H1 (cell line): ENCODE results near the gene MARK1. TPM values are rescaled to one million over a fixed set of nuclear protein-coding genes. Genes with fewer than 3 reads are reported as not detected.

Experiments used
- CTCF ChIA-PET: fragments of 300-600 bp; sonication (Branson Sonifier 250); formaldehyde crosslinking; loops from one replicate; lab custom pipeline; 2021; ENCODE audit not compliant: partially characterized antibody; lab: Charles Lee
- POLR2A ChIA-PET: fragments of 300-600 bp; sonication (Branson Sonifier 250); formaldehyde crosslinking; loops from one replicate; lab custom pipeline; 2021; ENCODE audit warnings: inconsistent platforms; ENCODE audit not compliant: partially characterized antibody; lab: Charles Lee
- DNase-seq, 2 experiments: peaks; one replicate each; pipeline versions ENCODE4 v3.0.0 to v3.0.0-alpha.2; 2010 to 2022; ENCODE audit warnings: low spot score in 2 of 2, low read depth in 1 of 2, mixed read lengths in 1 of 2
- FAIRE-seq: peaks from 2 replicates; lab custom pipeline; 2011; peaks lifted over from hg19 to GRCh38; lab: Jason Lieb, UNC
- H2AFZ ChIP-seq: 2 replicates; pipeline ENCODE4 v1.8.1; 2012; ENCODE audit warnings: low read length, inconsistent platforms
- H2AK5ac ChIP-seq: 2 replicates; pipeline ENCODE4 v1.6.1; 2013; ENCODE audit warnings: low read depth, low read length
- H2BK120ac ChIP-seq: replicated peaks from 2 replicates; pipeline ENCODE3; 2013; ENCODE audit warnings: low read depth, low read length, inconsistent platforms
- H2BK12ac ChIP-seq: 2 replicates; pipeline ENCODE4 v1.6.1; 2013; ENCODE audit warnings: low read depth, low read length
- H2BK15ac ChIP-seq: 2 replicates; pipeline ENCODE4 v1.6.1; 2013; ENCODE audit warnings: low read length
- H2BK20ac ChIP-seq: 2 replicates; pipeline ENCODE4 v1.6.1; 2013; ENCODE audit warnings: low read length
- H2BK5ac ChIP-seq: 2 replicates; pipeline ENCODE4 v1.6.1; 2013; ENCODE audit warnings: low read depth, low read length
- H3K14ac ChIP-seq: 2 replicates; pipeline ENCODE4 v1.6.1; 2013; ENCODE audit warnings: inconsistent platforms; ENCODE audit not compliant: insufficient read length
- H3K18ac ChIP-seq: 2 replicates; pipeline ENCODE4 v1.6.1; 2013; ENCODE audit warnings: low read length; ENCODE audit errors: extremely low read depth
- H3K23ac ChIP-seq: 2 replicates; pipeline ENCODE4 v1.6.1; 2013; ENCODE audit warnings: inconsistent platforms; ENCODE audit not compliant: insufficient read length
- H3K23me2 ChIP-seq: 2 replicates; pipeline ENCODE4 v1.6.1; 2013; ENCODE audit warnings: low read depth, low read length
- H3K27ac ChIP-seq: 2 replicates; pipeline ENCODE4 v1.6.1; 2011; ENCODE audit warnings: low read depth, low read length, inconsistent platforms
- H3K27me3 ChIP-seq, 4 experiments: replicated peaks in 1 of 4; 1 replicate in 1 of 4; 2 replicates in 3 of 4; pipeline versions ENCODE4 v1.6.1 to v1.8.1; 2011 to 2013; ENCODE audit warnings: low read length in 3 of 4, mild to moderate bottlenecking in 3 of 4, inconsistent platforms in 2 of 4, mixed read lengths in 2 of 4, moderate library complexity in 1 of 4; ENCODE audit not compliant: control insufficient read depth in 3 of 4, insufficient read depth in 3 of 4; ENCODE audit errors: extremely low read depth in 1 of 4
- H3K36me3 ChIP-seq, 4 experiments: 2 replicates each; pipeline versions ENCODE4 v1.6.1 to v1.8.1; 2011 to 2013; ENCODE audit warnings: mild to moderate bottlenecking in 4 of 4, low read length in 3 of 4, moderate library complexity in 2 of 4, control low read depth in 1 of 4, inconsistent platforms in 1 of 4; ENCODE audit not compliant: insufficient read depth in 4 of 4, control insufficient read depth in 2 of 4
- H3K4ac ChIP-seq: replicated peaks from 2 replicates; pipeline ENCODE3; 2013; ENCODE audit warnings: low read length, low read depth, mixed read lengths, inconsistent platforms; ENCODE audit not compliant: insufficient read length
- H3K4me1 ChIP-seq, 4 experiments: replicated peaks in 1 of 4; 1 replicate in 1 of 4; 2 replicates in 3 of 4; pipeline versions ENCODE4 v1.6.1 to v1.8.1; 2011 to 2013; ENCODE audit warnings: low read length in 3 of 4, inconsistent platforms in 2 of 4, mixed read lengths in 1 of 4; ENCODE audit not compliant: insufficient read depth in 4 of 4, control insufficient read depth in 3 of 4
- H3K4me2 ChIP-seq, 2 experiments: 2 replicates each; pipeline versions ENCODE4 v1.6.1 to v1.8.1; 2011 to 2013; ENCODE audit warnings: low read depth in 2 of 2, low read length in 2 of 2, control low read depth in 1 of 2, inconsistent platforms in 1 of 2, mild to moderate bottlenecking in 1 of 2; ENCODE audit not compliant: insufficient read depth in 1 of 2
- H3K4me3 ChIP-seq, 4 experiments: fragments of 200-600, 300-600 bp in 1 of 4; sonication (generic), shearing (Covaris generic), sonication (Bioruptor Twin) in 1 of 4; 2 replicates each; pipeline versions ENCODE4 v1.5.1 to v1.8.1; 2011 to 2016; ENCODE audit warnings: low read length in 4 of 4, low read depth in 3 of 4, control low read depth in 2 of 4, inconsistent platforms in 2 of 4, mild to moderate bottlenecking in 2 of 4, mixed read lengths in 1 of 4, moderate library complexity in 1 of 4; ENCODE audit not compliant: insufficient read depth in 2 of 4; ENCODE audit errors: extremely low read depth in 1 of 4
- H3K56ac ChIP-seq: replicated peaks from 2 replicates; pipeline ENCODE3; 2013; ENCODE audit warnings: low read depth, mild to moderate bottlenecking, mixed read lengths, low read length, inconsistent platforms; ENCODE audit not compliant: insufficient read length
- H3K79me1 ChIP-seq: 2 replicates; pipeline ENCODE4 v1.6.1; 2013; ENCODE audit warnings: low read depth, low read length, control low read depth
- H3K79me2 ChIP-seq, 2 experiments: 2 replicates each; pipeline versions ENCODE4 v1.6.1 to v1.8.1; 2012 to 2013; ENCODE audit warnings: low read length in 2 of 2, mild to moderate bottlenecking in 2 of 2, inconsistent platforms in 1 of 2; ENCODE audit not compliant: insufficient read depth in 2 of 2, control insufficient read depth in 1 of 2
- H3K9ac ChIP-seq, 4 experiments: replicated peaks in 1 of 4; 1 replicate in 1 of 4; 2 replicates in 3 of 4; pipeline versions ENCODE4 v1.6.1 to v1.8.1; 2011 to 2013; ENCODE audit warnings: low read depth in 3 of 4, low read length in 3 of 4, control low read depth in 2 of 4, mild to moderate bottlenecking in 2 of 4, moderate library complexity in 2 of 4, inconsistent platforms in 1 of 4; ENCODE audit errors: extremely low read depth in 1 of 4
- H3K9me3 ChIP-seq, 2 experiments: 2 replicates each; pipeline versions ENCODE4 v1.6.1 to v1.8.1; 2012 to 2013; ENCODE audit warnings: mild to moderate bottlenecking in 2 of 2, moderate library complexity in 2 of 2, control low read depth in 1 of 2, inconsistent platforms in 1 of 2, low read depth in 1 of 2, low read length in 1 of 2, mixed read lengths in 1 of 2; ENCODE audit not compliant: insufficient read depth in 2 of 2
- H4K20me1 ChIP-seq, 2 experiments: replicated peaks in 1 of 2; 2 replicates each; pipeline versions ENCODE3 to v1.8.1; 2011 to 2013; ENCODE audit warnings: inconsistent platforms in 2 of 2, low read length in 2 of 2, mild to moderate bottlenecking in 1 of 2; ENCODE audit not compliant: insufficient read depth in 2 of 2, control insufficient read depth in 1 of 2
- H4K5ac ChIP-seq: 2 replicates; pipeline ENCODE4 v1.6.1; 2013; ENCODE audit warnings: low read length, low read depth, mixed read lengths, inconsistent platforms; ENCODE audit not compliant: insufficient read length
- H4K8ac ChIP-seq: 2 replicates; pipeline ENCODE4 v1.8.0; 2013; ENCODE audit warnings: mild to moderate bottlenecking, moderate library complexity, low read length, inconsistent platforms; ENCODE audit not compliant: insufficient read depth; ENCODE audit errors: extremely low read depth
- H4K91ac ChIP-seq: replicated peaks from 2 replicates; pipeline ENCODE3; 2013; ENCODE audit warnings: low read length, mixed read lengths, inconsistent platforms; ENCODE audit not compliant: insufficient read length
- ASH2L ChIP-seq: fragments of 200-600, 300-600 bp; sonication (generic); IDR thresholded peaks from one replicate; pipeline ENCODE4 v1.7.1; 2017; ENCODE audit warnings: low read length
- RAD21 ChIP-seq, 2 experiments: IDR thresholded peaks in 1 of 2; conservative IDR thresholded peaks in 1 of 2; 2 replicates each; pipeline ENCODE4 v1.6.1; 2011; ENCODE audit warnings: low read depth in 2 of 2, low read length in 2 of 2, improper control_type of control experiment in 1 of 2, inconsistent platforms in 1 of 2, mild to moderate bottlenecking in 1 of 2, moderate library complexity in 1 of 2
- SP1 ChIP-seq: IDR thresholded peaks from 2 replicates; pipeline ENCODE4 v1.6.1; 2011; ENCODE audit warnings: low read depth, low read length
- TCF12 ChIP-seq: IDR thresholded peaks from 2 replicates; pipeline ENCODE4 v1.6.1; 2011; ENCODE audit warnings: low read depth, mild to moderate bottlenecking, low read length
- WGBS, 2 experiments: shearing (Covaris generic) in 1 of 2; methylation state at CpG; one replicate each; pipeline versions ENCODE4 v1.1.6 to v1.1.7; 2013 to 2015; ENCODE audit warnings: low lambda C conversion rate in 2 of 2, mixed read lengths in 2 of 2, inconsistent platforms in 1 of 2, low coverage in 1 of 2, missing lambda C conversion rate in 1 of 2; ENCODE audit not compliant: insufficient replicate concordance in 2 of 2, insufficient coverage in 1 of 2, insufficient read length in 1 of 2; ENCODE audit errors: extremely low coverage in 1 of 2, missing lambda C conversion rate in 1 of 2; 5-methylcytosine and 5-hydroxymethylcytosine counted together
- polyA plus RNA-seq, 7 experiments: library from polyadenylated mRNA; depleted of rRNA in 3 of 7; stranded (reverse) in 5 of 7; unstranded in 2 of 7; fragments of >200 nt in 5 of 7; fragments of 200-250 nt in 2 of 7; gene quantifications; 1 replicate in 5 of 7; 2 replicates in 1 of 7; 4 replicates in 1 of 7; pipeline versions ENCODE4 v1.2.1 to v1.2.3, GENCODE V29; 2011 to 2013; ENCODE audit warnings: missing spikeins in 2 of 7, mixed read lengths in 2 of 7
- total RNA-seq: library from RNA; stranded (reverse); fragmentation: NEBNext Ultra II Directional; extraction: Animal tissue kit (Norgen Biotek cat#: 25700); gene quantifications from 2 replicates; pipeline ENCODE4 v1.2.1, GENCODE V29; 2021
- TF ChIP-seq, protein P1 (sequence below), 3 experiments: IDR thresholded peaks; 1 replicate in 2 of 3; 2 replicates in 1 of 3; pipeline versions ENCODE4 v1.5.1 to v1.6.1; 2011; ENCODE audit warnings: low read length in 3 of 3, mild to moderate bottlenecking in 3 of 3, inconsistent platforms in 2 of 3, low read depth in 1 of 3, moderate library complexity in 1 of 3; ENCODE audit not compliant: insufficient read depth in 1 of 3; ENCODE audit errors: control extremely low read depth in 1 of 3

MARK1 gene
- total and polyA plus RNA-seq, 2 of the 8 experiments (the other 6 are each of a cell fraction or from before 2014, with no cell fraction given), result 5.5 to 20.5 TPM

GRCh38 chr1:220544901-220545303 is 17.0 kb downstream of the MARK1 start:
- no peak overlapping the region for H3K4me3 ChIP-seq
- 86% methylated on average over 3 of the region's 3 CpGs; no CpG with 5 or more reads in 1 of the 2 experiments for WGBS, 2 experiments

More at GRCh38 chr1:220544901-220545303, 17.0 kb downstream of the MARK1 start:
- Histone ChIP-seq H3K23ac (no peak overlapping the region), H2BK120ac (no peak overlapping the region), H2AK5ac (no peak overlapping the region), H2BK20ac (no peak overlapping the region), H3K4me1 (peaks cover 0 to 8% (median 4%) of the 10 kb centered on the region in 4 experiments; a peak in 1 of 7 replicates), H3K9ac (no peak overlapping the region), H3K4me2 (no peak overlapping the region), H2BK15ac (no peak overlapping the region), H2BK5ac (no peak overlapping the region), H3K27ac (no peak overlapping the region), H4K5ac (no peak overlapping the region), H2AFZ (no peak overlapping the region), H3K56ac (no peak overlapping the region), H4K20me1 (peaks cover 3 to 4% of the 10 kb centered on the region in 2 experiments), H3K4ac (no peak overlapping the region), H3K36me3 (no peaks in the 10 kb centered on the region), H3K14ac (no peak overlapping the region), H4K8ac (no peak overlapping the region), H4K91ac (no peak overlapping the region), H3K79me1 (peaks cover 2% of the 10 kb centered on the region), H3K27me3 (no peaks in the 10 kb centered on the region), H3K18ac (no peak overlapping the region), H3K9me3 (no peaks in the 10 kb centered on the region), H3K23me2 (no peaks in the 10 kb centered on the region), H3K79me2 (peaks cover 3 to 95% of the 10 kb centered on the region in 2 experiments; a peak in 3 of 4 replicates), H2BK12ac (no peak overlapping the region)
- no peak for DNase-seq
- FAIRE-seq, result no peak
- ChIA-PET CTCF (interaction anchor here (0.6 to 1.3 kb wide), 10 partner anchors 11 to 259 kb away, joined by 3 to 6 read pairs (median 3); no protein-coding TSS in a partner anchor), POLR2A (no interaction called here)
- TF ChIP-seq ASH2L (peak; percentile 35), TCF12 (no peak), RAD21 (IDR thresholded peaks at IDR 0.05 in 1 of 2, conservative IDR thresholded peaks at IDR 0.05 in 1 of 2; ENCODE audit: low read depth in 2 of 2, low read length in 2 of 2) (peak; percentile 51 to 57), SP1 (no peak)
- TF ChIP-seq, protein P1, sequence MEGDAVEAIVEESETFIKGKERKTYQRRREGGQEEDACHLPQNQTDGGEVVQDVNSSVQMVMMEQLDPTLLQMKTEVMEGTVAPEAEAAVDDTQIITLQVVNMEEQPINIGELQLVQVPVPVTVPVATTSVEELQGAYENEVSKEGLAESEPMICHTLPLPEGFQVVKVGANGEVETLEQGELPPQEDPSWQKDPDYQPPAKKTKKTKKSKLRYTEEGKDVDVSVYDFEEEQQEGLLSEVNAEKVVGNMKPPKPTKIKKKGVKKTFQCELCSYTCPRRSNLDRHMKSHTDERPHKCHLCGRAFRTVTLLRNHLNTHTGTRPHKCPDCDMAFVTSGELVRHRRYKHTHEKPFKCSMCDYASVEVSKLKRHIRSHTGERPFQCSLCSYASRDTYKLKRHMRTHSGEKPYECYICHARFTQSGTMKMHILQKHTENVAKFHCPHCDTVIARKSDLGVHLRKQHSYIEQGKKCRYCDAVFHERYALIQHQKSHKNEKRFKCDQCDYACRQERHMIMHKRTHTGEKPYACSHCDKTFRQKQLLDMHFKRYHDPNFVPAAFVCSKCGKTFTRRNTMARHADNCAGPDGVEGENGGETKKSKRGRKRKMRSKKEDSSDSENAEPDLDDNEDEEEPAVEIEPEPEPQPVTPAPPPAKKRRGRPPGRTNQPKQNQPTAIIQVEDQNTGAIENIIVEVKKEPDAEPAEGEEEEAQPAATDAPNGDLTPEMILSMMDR (IDR thresholded peaks at IDR 0.05; ENCODE audit: control extremely low read depth in 1 of 3, insufficient read depth in 1 of 3, low read depth in 1 of 3, low read length in 3 of 3), result peak; percentile 27 to 54 (median 30)
